Stimulated activated CD4-positive, alpha-beta T cell treated with anti-CD3 and anti-CD28 coated beads, Interleukin-15, amount 100 ng/mL, for 24 hours (primary cell): ENCODE measurements around the gene ASS1.

Experiments used
- DNase-seq: peaks from one replicate; pipeline ENCODE4 v3.0.0-alpha.2; 2020

ASS1 gene

DNA sequence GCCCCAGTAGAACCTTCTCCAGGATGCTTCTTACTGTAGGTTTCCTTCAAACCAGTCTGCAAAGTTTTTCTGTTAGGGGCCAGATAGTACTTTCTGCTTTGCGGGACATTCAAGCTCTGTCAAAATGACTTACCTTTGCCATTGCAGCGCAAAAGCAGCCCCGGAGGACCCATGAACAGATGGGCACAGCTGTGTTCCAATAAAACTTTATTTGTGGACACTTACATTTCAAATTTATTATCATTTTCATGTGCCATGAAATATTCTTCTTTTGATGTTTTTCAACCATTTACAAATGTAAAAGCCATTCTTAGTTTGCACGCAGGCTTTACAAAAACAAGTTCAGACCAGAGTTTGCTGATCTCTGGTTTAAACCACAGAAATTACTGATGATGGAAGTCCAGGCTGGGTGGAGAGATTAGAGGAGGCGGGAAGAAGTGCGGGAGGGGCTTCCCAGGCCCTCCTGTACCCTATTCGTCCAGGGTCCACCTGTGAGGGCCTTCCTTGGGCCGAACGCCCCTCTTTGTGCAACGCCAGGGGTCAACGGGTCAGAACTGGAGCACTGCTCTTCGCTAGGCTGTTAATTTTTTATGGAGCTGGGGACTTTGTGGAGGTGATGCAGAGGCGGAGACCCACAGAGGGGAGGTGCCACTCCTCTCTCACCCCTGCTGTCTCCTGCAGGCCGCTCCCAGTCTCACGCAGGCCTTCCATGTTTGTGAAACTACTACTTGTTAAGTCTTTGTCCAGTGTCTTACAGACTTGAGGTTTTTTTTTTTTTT lies 7.6 kb upstream of the ASS1 start:
- no peak for DNase-seq

DNA sequence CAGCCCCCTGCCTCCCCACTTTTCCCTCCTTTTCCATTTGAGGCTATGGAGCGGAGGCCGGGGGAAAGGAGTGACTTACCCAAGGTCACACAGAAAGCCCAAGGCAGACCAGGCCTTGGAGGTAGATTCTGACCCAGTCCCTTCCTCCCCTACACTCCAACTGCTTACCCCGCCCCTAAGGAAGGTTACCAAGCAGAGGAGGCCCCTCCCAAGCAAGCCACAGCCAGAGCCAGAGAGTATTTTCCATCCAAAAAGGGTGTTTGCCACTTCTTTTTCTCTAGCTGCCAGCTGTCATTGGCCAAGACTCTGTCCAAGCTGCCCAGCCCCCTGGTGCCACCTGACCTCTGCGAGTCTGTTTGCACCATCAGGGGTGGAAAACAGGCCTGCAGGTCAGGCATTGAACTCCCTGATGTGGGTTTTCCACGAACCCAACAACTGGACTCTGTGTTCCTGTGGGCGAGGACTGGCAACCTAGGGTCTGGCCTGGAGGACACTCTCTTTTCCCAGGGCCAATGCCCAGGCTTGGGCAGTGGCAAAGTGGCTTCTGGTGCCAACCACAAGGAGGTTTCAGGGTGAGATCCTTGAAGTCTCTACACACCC lies 6.3 kb upstream of the ASS1 start:
- DNase-seq, result no peak

- DNase-seq, result no peak
Measured at GRCh38 chr9:130441031-130441430, 3.7 kb upstream of the ASS1 start.

GRCh38 chr9:130442746-130443455 lies 1.9 kb upstream of the ASS1 start:
- no peak for DNase-seq

DNA sequence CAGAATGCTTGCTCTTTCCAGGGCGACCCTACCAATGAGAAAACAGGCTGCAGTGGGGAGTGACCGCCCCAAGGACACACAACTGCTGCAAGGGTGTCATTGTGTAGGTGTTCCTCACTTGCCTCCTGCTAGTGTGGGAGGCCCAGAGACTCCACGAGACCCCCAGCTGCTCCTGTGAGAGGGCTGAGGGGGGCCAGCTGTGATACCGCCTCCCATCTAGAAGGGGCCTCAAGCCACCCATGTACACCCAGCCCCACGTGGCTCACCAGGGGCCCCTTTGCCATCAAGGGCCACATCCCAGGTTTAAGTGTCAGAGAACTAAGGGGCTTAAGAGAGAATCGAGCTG lies 1.3 kb upstream of the ASS1 start:
- no peak for DNase-seq

GRCh38 chr9:130443840-130444492 lies 795 bp upstream of the ASS1 start:
- DNase-seq, result no peak

DNA sequence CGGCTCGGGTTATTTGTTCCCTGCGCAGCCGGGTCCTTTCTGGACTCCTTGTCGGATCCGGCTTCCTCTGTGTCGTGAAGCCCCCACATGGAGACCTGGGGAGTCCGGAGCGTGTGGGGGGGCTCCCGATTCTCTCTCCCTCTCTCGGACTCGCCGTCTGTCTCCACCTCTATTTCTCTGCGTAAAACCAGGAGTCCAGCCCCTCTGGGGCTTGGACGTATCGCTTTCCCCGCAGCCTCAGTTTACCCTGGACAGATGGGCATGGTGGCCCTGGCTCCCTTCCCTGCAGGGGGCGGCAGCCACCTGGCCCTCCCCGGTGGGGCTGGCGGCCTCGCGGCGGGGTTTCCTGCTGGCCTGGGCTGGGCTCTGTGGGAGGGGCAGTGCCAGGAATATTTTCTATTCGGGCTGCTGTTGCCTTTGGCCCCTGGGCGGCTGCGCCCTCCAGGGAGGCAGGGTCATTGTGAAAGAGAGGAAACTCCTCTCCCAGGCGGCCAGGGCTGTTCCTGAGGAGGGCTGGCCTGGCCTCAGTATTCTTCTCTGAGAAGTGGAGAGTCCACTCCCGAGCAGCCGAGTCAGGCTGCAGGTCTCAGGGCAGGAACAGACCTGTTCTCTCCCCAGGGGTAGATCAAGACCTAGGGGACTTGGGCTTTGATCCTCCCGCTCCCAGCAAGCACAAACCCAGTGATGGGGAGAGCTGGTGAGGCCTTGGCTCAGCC lies 665 bp downstream of the ASS1 start:
- no peak for DNase-seq

GRCh38 chr9:130446101-130446861 lies 1.5 kb downstream of the ASS1 start:
- DNase-seq, result no peak

DNA sequence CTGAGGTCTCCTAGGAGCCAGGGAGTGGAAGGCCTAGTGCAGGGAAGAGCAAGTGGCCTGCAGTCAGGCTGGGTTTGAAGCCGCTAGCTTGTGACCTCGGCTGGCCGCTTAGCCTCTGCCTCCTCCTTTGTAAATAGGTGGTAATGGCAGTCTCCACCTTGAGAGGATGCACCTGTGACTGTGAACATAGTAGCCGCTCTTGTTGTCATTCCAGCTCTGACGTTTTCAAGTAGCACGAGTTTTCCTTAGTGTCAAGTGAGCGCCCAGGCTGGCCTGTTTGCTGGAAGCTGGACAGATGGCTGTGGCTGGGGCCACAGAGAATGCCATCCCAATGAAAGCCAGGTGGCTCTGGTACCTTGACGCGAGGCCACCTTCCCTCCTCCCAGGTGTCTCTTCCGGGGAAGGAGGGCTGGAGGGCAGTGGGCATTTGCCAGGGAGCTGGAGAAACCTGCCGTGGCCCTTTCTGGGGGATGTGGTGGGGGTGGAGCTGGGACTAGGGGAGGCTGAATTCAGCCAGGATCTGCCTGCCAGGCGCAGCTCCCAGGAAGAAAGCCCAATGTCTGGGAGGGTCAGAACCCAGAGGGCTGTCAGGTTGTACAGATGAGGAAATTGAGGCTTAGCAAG lies 2.5 kb downstream of the ASS1 start:
- DNase-seq, result no peak

GRCh38 chr9:130448035-130448624 lies 3.4 kb downstream of the ASS1 start:
- DNase-seq, result no peak

DNA sequence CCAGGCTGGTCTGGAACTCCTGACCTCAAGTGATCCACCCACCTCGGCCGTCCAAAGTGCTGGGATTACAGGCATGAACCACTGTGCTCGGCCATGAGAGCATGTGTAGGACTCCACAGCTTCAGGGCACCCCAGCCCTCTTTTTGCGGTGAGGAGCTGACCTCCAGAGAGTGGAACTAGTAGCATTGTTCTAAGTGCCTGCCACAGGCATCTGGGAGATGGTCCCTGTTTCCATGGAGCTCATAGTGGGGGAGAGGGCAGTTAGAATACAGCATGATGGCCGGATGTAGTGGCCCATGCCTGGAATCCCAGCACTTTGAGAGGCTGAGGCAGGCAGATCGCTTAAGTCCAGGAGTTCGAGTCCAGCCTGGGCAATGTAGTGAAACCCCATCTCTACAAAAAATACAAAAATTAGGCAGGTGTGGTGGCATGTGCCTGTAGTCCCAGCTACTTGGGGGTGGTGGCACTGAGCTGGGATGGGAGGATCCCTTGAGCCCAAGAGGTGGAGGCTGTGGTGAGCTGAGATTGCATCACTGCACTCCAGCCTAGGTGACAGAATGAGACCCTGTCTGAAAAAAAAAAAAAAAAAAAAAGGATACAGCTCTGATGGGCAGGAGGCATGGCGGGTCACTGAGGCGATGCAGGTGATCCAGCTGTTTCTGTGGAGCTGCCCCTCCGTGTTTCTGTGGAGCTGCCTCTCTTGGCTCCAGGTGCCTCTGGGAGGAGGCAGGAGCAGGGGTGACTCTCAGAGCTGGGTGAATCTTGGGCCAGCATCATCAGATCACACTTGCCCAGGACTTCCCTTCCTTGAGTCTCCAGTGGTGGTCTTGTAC lies 4.2 kb downstream of the ASS1 start:
- no peak for DNase-seq

DNA sequence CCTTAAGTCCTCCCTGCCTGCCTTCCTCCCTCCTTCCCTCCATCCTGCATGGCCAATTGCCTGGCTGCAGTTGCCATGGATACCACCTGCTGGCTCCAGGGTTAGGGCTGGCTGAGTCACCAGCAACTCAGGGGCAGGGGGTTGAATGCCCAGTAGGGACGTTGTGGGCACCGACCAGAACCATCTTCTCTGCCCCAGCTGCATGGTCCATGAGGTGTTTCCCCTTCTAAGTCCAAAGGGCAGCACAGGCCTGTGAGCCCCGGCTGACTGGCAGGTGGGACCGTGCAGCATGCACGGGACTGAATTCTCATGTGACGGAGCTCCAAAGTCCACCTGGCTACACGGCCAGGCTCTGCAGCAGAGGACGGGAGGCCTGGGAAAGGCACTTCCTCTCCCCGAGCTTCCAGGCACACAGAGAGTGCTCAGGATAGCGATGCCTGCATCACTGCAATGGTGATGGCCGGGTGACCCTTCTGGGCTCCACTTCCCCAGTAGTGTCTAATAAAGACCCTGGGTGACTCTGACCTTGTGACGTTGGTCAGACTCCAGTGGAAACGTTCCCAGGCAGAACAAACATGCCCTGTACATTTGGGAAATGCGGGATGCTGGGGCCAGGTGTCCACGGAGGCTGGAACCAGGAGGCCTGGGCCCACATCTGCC lies 5.7 kb downstream of the ASS1 start:
- DNase-seq, result no peak

DNA sequence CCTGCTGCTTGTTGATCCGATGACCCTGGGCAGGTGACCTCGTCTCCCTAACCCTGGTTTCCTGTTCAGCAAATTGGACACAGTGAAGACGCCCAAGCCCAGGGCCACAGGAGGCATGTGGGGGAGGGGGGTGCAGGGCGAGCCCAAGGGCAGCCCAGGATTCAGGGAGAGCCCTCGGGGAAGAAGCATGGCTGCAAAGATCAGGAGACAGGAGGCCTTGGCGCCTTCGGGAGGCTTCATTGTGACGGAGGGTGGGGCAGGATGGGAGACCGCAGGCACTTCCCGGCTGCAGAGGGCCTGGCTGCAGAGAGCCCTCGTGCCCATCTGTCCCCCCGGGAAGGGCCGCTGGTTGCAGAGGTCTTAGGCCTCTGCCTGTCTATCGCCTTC lies 6.2 kb downstream of the ASS1 start:
- no peak for DNase-seq

DNA sequence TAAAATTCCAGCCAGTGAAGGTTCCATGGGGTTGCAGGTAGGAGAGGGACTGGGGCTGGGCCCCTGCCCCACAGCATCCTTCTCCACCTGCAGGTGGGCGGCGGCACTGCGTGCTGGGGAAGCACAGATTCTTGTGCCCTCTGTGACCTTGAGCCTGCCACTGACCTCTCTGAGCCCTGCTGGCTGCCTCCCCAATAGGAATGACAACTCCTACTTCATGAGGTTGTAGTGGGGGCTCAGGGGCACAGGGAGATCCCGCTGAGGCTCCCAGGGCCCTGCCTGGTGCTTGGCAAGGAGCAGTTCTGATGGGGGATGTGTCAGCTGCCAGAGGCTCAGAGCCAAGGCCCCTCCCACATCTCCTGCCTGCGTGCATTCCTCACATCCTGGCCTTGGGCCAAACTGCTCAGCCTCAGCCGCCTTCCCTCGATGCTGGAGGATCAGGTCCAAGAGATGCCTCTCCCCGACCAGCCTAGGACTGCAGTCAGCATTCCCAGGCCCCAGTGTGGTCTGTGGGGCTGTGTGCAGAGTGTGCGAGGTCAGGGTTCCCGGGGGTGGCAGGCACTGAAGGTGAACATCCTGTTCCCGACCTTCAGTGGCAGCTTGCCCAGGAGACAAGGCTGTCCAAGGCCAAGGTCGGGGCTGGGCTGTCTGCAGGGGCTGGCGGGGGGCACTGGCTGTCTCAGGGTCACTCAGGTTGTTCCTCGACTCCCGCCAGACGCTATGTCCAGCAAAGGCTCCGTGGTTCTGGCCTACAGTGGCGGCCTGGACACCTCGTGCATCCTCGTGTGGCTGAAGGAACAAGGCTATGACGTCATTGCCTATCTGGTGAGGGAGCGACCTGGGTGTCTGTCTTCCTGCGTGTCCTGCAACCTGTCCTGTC lies 7.0 kb downstream of the ASS1 start:
- DNase-seq, result peak; percentile 34

- no peak for DNase-seq
Measured at GRCh38 chr9:130452835-130453234, 8.1 kb downstream of the ASS1 start.

GRCh38 chr9:130453487-130453886 lies 8.7 kb downstream of the ASS1 start:
- DNase-seq, result no peak

DNA sequence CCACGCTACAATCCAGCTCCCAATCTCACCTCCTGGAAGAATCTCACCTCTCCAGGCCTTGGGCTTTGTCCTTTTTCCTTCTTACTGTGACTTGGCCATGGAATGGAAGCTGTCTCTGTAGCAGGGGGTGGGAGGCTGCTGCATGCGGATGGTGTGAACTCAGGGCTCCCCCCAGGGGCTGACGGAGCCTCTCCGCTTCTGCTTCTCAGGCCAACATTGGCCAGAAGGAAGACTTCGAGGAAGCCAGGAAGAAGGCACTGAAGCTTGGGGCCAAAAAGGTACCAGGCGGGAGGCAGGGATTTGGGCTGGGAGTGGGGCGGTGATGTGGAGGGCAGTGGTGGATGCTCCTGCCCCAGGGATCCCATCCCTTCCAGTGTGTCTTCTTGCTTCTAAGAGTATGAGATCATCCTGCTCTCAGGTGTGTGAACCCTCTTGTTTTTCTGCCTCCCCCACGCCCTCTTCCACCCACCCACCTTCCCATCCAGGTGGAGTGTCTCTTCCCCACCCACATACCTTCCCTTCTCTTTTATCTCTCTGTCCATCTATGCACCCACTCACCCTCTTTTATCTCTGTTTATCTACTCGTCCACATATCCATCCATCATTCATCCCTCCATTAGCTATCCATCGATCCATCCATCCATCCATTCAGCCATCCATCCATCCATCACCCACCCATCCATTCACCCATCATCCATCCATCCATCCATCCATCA lies 9.5 kb downstream of the ASS1 start:
- DNase-seq, result no peak

DNA sequence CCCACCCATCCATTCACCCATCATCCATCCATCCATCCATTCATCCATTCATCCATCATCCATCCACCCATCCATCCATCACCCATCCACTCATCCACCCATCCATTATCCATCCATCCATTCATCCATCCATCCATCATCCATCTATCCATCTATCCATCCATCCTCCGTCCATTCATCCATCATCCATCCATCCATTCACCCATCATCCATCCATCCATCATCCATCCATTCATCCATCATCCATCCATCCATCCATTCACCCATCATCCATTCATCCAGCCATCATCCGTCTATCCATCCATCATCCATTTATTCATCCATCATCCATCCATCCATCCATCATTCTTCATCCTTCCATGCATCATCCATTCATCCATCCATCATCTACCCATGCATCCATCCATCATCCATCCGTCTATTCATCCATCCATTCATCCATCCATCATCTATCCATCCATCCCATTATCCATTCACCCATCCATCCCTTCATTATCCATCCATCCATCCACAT lies 10.1 kb downstream of the ASS1 start:
- no peak for DNase-seq
